ENCODE results near the gene CERS5. TPM values are rescaled to one million over a fixed set of nuclear protein-coding genes. Genes with fewer than 3 reads are reported as not detected.

The CERS5 gene
- polyA plus RNA-seq, 1 of the 3 experiments (the other 2 are of a cell fraction), result 56.9 TPM

- 20% methylated on average over 2 of the region's 3 CpGs for WGBS (ENCODE audit: low lambda C conversion rate)
- no peaks in the 10 kb centered on the region for H4K20me1 ChIP-seq (ENCODE audit: insufficient read depth)
- no peaks in the 10 kb centered on the region for H3K27me3 ChIP-seq (ENCODE audit: insufficient read depth)
- H3K4me3 ChIP-seq (ENCODE audit: low read depth in 2 of 2, low read length in 1 of 2), result no peak overlapping the region
- H3K4me2 ChIP-seq, result no peak overlapping the region
- peaks cover 5% of the 10 kb centered on the region for H3F3A ChIP-seq (replicated peaks; ENCODE audit: insufficient read depth)
- no peak for DNase-seq
- H3K9me2 ChIP-seq, result no peaks in the 10 kb centered on the region
- H3K9me3 ChIP-seq, result no peaks in the 10 kb centered on the region
- TF ChIP-seq NFIC (IDR thresholded peaks at IDR 0.05; ENCODE audit: borderline replicate concordance) (no peak), USF2 (IDR thresholded peaks at IDR 0.05; ENCODE audit: borderline replicate concordance, low read depth, low read length) (no peak)
- TF ChIP-seq, protein P1, sequence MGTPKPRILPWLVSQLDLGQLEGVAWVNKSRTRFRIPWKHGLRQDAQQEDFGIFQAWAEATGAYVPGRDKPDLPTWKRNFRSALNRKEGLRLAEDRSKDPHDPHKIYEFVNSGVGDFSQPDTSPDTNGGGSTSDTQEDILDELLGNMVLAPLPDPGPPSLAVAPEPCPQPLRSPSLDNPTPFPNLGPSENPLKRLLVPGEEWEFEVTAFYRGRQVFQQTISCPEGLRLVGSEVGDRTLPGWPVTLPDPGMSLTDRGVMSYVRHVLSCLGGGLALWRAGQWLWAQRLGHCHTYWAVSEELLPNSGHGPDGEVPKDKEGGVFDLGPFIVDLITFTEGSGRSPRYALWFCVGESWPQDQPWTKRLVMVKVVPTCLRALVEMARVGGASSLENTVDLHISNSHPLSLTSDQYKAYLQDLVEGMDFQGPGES (IDR thresholded peaks at IDR 0.05; ENCODE audit: low read depth, low read length), result no peak
- POLR2A ChIA-PET, result interaction anchor here (0.6 kb wide), 1 partner anchor 11 kb away, joined by 3 read pairs; no protein-coding TSS in a partner anchor
- peaks cover under 1 to 3% of the 10 kb centered on the region in 2 experiments for H3K36me3 ChIP-seq (replicated peaks in 1 of 2; ENCODE audit: control insufficient read depth in 1 of 2, insufficient read depth in 2 of 2, low read length in 1 of 2)
- H3K4me1 ChIP-seq (ENCODE audit: control insufficient read depth in 1 of 2, insufficient read depth in 2 of 2, low read depth in 1 of 2, low read length in 1 of 2), result peaks cover 12 to 39% of the 10 kb centered on the region in 2 experiments; a peak in 2 of 4 replicates
- CTCF ChIA-PET, result interaction anchor here (1.0 to 1.3 kb wide), 3 partner anchors 19 to 69 kb away, joined by 3 to 7 read pairs (median 3); no protein-coding TSS in a partner anchor
- H3K27ac ChIP-seq (ENCODE audit: low read depth in 2 of 2, low read length in 1 of 2), result no peak overlapping the region
- no peaks in the 10 kb centered on the region for H3K79me2 ChIP-seq (ENCODE audit: insufficient read depth)
- no peak overlapping the region for H2AFZ ChIP-seq (ENCODE audit: low read depth)
- H3K9ac ChIP-seq, result no peak overlapping the region
Measured at GRCh38 chr12:50106907-50107306, 60.3 kb downstream of the CERS5 start.

DNA sequence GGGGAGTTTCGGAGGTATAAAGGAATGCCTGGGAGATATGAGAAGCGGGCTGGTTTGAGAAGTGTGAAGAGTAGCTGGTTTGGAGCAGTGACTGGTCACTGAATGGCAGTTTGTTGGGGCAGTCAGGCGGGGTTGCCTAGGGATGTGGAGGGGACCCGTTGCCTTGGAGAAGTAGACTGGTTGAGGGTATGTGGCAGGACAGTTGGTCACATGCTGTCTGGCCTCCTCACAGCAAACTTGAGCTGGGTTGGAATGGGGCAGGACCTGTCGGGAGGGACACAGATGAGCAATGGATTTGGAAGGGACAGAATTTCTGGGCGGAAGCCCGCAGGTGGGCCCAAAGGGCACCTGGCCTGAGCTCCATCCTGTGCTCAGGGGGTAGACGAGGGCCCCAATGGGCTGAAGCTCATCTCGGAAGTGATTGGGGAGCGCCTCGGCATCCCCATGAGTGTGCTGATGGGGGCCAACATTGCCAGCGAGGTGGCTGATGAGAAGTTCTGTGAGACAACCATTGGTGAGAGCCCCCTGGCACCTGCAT lies 61.2 kb downstream of the CERS5 start:
- Histone ChIP-seq H3K9me3 (no peaks in the 10 kb centered on the region), H4K20me1 (ENCODE audit: insufficient read depth) (no peaks in the 10 kb centered on the region), H3K4me2 (no peak overlapping the region), H3K4me3 (ENCODE audit: low read depth in 2 of 2, low read length in 1 of 2) (no peak overlapping the region), H3K27me3 (ENCODE audit: insufficient read depth) (no peaks in the 10 kb centered on the region), H3K79me2 (ENCODE audit: insufficient read depth) (no peaks in the 10 kb centered on the region), H3K9me2 (no peaks in the 10 kb centered on the region), H3K27ac (ENCODE audit: low read depth in 2 of 2, low read length in 1 of 2) (no peak overlapping the region), H3K9ac (no peak overlapping the region), H3F3A (replicated peaks; ENCODE audit: insufficient read depth) (peaks cover 11% of the 10 kb centered on the region), H3K36me3 (replicated peaks in 1 of 2; ENCODE audit: control insufficient read depth in 1 of 2, insufficient read depth in 2 of 2, low read length in 1 of 2) (peaks cover 4 to 6% of the 10 kb centered on the region in 2 experiments), H2AFZ (ENCODE audit: low read depth) (no peak overlapping the region), H3K4me1 (ENCODE audit: control insufficient read depth in 1 of 2, insufficient read depth in 2 of 2, low read depth in 1 of 2, low read length in 1 of 2) (peaks cover 10 to 34% of the 10 kb centered on the region in 2 experiments; a peak in 2 of 4 replicates)
- 89% methylated on average over 11 of the region's 12 CpGs for WGBS (ENCODE audit: low lambda C conversion rate)
- no peak for DNase-seq
- TF ChIP-seq EP300 (IDR thresholded peaks at IDR 0.05; ENCODE audit: borderline replicate concordance in 1 of 2, low read depth in 1 of 2, low read length in 1 of 2) (no peak), PBX3 (IDR thresholded peaks at IDR 0.05) (no peak), USF2 (IDR thresholded peaks at IDR 0.05; ENCODE audit: borderline replicate concordance, low read depth, low read length) (no peak), ELF1 (IDR thresholded peaks at IDR 0.05) (no peak), NRF1 (IDR thresholded peaks at IDR 0.05; ENCODE audit: low read depth, low read length) (no peak), RAD21 (IDR thresholded peaks at IDR 0.05; ENCODE audit: low read length) (no peak), MXI1 (IDR thresholded peaks at IDR 0.05; ENCODE audit: low read depth, low read length) (no peak), CHD2 (IDR thresholded peaks at IDR 0.05; ENCODE audit: low read length, partially characterized antibody) (no peak), RXRA (IDR thresholded peaks at IDR 0.05; ENCODE audit: borderline replicate concordance, low read depth) (no peak), TEAD4 (IDR thresholded peaks at IDR 0.05; ENCODE audit: borderline replicate concordance, insufficient read depth) (no peak), RCOR1 (IDR thresholded peaks at IDR 0.05; ENCODE audit: low read length) (no peak), RFX5 (IDR thresholded peaks at IDR 0.05; ENCODE audit: low read length) (no peak), TCF12 (IDR thresholded peaks at IDR 0.05) (no peak), TAF1 (IDR thresholded peaks at IDR 0.05; ENCODE audit: borderline replicate concordance, low read depth, low read length) (no peak)
- TF ChIP-seq, protein P2, sequence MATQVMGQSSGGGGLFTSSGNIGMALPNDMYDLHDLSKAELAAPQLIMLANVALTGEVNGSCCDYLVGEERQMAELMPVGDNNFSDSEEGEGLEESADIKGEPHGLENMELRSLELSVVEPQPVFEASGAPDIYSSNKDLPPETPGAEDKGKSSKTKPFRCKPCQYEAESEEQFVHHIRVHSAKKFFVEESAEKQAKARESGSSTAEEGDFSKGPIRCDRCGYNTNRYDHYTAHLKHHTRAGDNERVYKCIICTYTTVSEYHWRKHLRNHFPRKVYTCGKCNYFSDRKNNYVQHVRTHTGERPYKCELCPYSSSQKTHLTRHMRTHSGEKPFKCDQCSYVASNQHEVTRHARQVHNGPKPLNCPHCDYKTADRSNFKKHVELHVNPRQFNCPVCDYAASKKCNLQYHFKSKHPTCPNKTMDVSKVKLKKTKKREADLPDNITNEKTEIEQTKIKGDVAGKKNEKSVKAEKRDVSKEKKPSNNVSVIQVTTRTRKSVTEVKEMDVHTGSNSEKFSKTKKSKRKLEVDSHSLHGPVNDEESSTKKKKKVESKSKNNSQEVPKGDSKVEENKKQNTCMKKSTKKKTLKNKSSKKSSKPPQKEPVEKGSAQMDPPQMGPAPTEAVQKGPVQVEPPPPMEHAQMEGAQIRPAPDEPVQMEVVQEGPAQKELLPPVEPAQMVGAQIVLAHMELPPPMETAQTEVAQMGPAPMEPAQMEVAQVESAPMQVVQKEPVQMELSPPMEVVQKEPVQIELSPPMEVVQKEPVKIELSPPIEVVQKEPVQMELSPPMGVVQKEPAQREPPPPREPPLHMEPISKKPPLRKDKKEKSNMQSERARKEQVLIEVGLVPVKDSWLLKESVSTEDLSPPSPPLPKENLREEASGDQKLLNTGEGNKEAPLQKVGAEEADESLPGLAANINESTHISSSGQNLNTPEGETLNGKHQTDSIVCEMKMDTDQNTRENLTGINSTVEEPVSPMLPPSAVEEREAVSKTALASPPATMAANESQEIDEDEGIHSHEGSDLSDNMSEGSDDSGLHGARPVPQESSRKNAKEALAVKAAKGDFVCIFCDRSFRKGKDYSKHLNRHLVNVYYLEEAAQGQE (IDR thresholded peaks at IDR 0.05; ENCODE audit: low read depth, low read length), result no peak
- ChIA-PET POLR2A (no interaction called here), CTCF (interaction anchor here (1.0 to 1.4 kb wide), 4 partner anchors 18 to 76 kb away, joined by 3 to 7 read pairs (median 3); no protein-coding TSS in a partner anchor)
